WTC11 (cell line): ENCODE data around the gene LETM1.

ENCODE experiments used
- CREM ChIP-seq: sonication (generic); formaldehyde crosslinking; IDR thresholded peaks from 2 replicates; pipeline ENCODE4 v1.8.1; 2022; ENCODE audit warnings: mild to moderate bottlenecking, missing genetic modification reagents, moderate library complexity
- CTCF ChIP-seq: fragments of 200-600 bp; IDR thresholded peaks from 2 replicates; pipeline ENCODE4 v1.8.0; 2022; ENCODE audit warnings: antibody characterized with exemption
- ELF4 ChIP-seq: sonication (generic); formaldehyde crosslinking; IDR thresholded peaks from 2 replicates; pipeline ENCODE4 v1.8.1; 2022; ENCODE audit warnings: low read depth, mild to moderate bottlenecking, moderate library complexity, missing genetic modification reagents
- GABPB1 ChIP-seq: sonication (generic); formaldehyde crosslinking; IDR thresholded peaks from 2 replicates; pipeline ENCODE4 v1.8.1; 2023; ENCODE audit warnings: mild to moderate bottlenecking, missing genetic modification reagents
- JUN ChIP-seq: sonication (generic); formaldehyde crosslinking; IDR thresholded peaks from 2 replicates; pipeline ENCODE4 v1.8.0; 2023; ENCODE audit warnings: mild to moderate bottlenecking, missing genetic modification reagents
- MAX ChIP-seq: sonication (generic); formaldehyde crosslinking; IDR thresholded peaks from 2 replicates; pipeline ENCODE4 v1.8.0; 2022; ENCODE audit warnings: mild to moderate bottlenecking, missing genetic modification reagents
- NR1H2 ChIP-seq: sonication (generic); formaldehyde crosslinking; IDR thresholded peaks from 2 replicates; pipeline ENCODE4 v1.9.0; 2021; ENCODE audit warnings: mild to moderate bottlenecking, moderate library complexity, missing genetic modification reagents
- PRDM15 ChIP-seq: sonication (generic); formaldehyde crosslinking; IDR thresholded peaks from 2 replicates; pipeline ENCODE4 v1.8.0; 2022; ENCODE audit warnings: missing genetic modification reagents
- SP1 ChIP-seq: sonication (generic); formaldehyde crosslinking; conservative IDR thresholded peaks from 2 replicates; pipeline ENCODE4 v1.8.1; 2022; ENCODE audit warnings: missing genetic modification reagents
- TF ChIP-seq, protein P1 (sequence below): sonication (generic); formaldehyde crosslinking; IDR thresholded peaks from 2 replicates; pipeline ENCODE4 v1.8.0; 2022; ENCODE audit warnings: mild to moderate bottlenecking, missing genetic modification reagents
- TF ChIP-seq, protein P2 (sequence below): sonication (generic); formaldehyde crosslinking; conservative IDR thresholded peaks from 2 replicates; pipeline ENCODE4 v1.8.1; 2023; ENCODE audit warnings: mild to moderate bottlenecking, low read depth, missing genetic modification reagents, moderate library complexity
- TF ChIP-seq, protein P3 (sequence below): sonication (generic); formaldehyde crosslinking; IDR thresholded peaks from 2 replicates; pipeline ENCODE4 v1.8.1; 2022; ENCODE audit warnings: mild to moderate bottlenecking, missing genetic modification reagents, moderate library complexity, borderline replicate concordance
- TF ChIP-seq, protein P4 (sequence below): sonication (generic); formaldehyde crosslinking; IDR thresholded peaks from 2 replicates; pipeline ENCODE4 v1.8.0; 2022; ENCODE audit warnings: mild to moderate bottlenecking, missing genetic modification reagents
- TF ChIP-seq, protein P5 (sequence below): sonication (generic); formaldehyde crosslinking; conservative IDR thresholded peaks from 2 replicates; pipeline ENCODE4 v1.8.1; 2022; ENCODE audit warnings: mild to moderate bottlenecking, missing genetic modification reagents

- TF ChIP-seq, protein P1, sequence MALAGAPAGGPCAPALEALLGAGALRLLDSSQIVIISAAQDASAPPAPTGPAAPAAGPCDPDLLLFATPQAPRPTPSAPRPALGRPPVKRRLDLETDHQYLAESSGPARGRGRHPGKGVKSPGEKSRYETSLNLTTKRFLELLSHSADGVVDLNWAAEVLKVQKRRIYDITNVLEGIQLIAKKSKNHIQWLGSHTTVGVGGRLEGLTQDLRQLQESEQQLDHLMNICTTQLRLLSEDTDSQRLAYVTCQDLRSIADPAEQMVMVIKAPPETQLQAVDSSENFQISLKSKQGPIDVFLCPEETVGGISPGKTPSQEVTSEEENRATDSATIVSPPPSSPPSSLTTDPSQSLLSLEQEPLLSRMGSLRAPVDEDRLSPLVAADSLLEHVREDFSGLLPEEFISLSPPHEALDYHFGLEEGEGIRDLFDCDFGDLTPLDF: no peak
- TF ChIP-seq, protein P2, sequence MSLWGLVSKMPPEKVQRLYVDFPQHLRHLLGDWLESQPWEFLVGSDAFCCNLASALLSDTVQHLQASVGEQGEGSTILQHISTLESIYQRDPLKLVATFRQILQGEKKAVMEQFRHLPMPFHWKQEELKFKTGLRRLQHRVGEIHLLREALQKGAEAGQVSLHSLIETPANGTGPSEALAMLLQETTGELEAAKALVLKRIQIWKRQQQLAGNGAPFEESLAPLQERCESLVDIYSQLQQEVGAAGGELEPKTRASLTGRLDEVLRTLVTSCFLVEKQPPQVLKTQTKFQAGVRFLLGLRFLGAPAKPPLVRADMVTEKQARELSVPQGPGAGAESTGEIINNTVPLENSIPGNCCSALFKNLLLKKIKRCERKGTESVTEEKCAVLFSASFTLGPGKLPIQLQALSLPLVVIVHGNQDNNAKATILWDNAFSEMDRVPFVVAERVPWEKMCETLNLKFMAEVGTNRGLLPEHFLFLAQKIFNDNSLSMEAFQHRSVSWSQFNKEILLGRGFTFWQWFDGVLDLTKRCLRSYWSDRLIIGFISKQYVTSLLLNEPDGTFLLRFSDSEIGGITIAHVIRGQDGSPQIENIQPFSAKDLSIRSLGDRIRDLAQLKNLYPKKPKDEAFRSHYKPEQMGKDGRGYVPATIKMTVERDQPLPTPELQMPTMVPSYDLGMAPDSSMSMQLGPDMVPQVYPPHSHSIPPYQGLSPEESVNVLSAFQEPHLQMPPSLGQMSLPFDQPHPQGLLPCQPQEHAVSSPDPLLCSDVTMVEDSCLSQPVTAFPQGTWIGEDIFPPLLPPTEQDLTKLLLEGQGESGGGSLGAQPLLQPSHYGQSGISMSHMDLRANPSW (CRISPR knock-in tag): no peak
- TF ChIP-seq CTCF (no peak), ELF4 (CRISPR knock-in tag) (no peak), SP1 (CRISPR knock-in tag) (no peak), NR1H2 (CRISPR knock-in tag) (no peak), MAX (no peak), GABPB1 (CRISPR knock-in tag) (no peak), PRDM15 (CRISPR knock-in tag) (no peak), JUN (CRISPR knock-in tag) (no peak), CREM (CRISPR knock-in tag) (no peak)
- TF ChIP-seq, protein P3, sequence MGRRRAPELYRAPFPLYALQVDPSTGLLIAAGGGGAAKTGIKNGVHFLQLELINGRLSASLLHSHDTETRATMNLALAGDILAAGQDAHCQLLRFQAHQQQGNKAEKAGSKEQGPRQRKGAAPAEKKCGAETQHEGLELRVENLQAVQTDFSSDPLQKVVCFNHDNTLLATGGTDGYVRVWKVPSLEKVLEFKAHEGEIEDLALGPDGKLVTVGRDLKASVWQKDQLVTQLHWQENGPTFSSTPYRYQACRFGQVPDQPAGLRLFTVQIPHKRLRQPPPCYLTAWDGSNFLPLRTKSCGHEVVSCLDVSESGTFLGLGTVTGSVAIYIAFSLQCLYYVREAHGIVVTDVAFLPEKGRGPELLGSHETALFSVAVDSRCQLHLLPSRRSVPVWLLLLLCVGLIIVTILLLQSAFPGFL: no peak
- TF ChIP-seq, protein P4, sequence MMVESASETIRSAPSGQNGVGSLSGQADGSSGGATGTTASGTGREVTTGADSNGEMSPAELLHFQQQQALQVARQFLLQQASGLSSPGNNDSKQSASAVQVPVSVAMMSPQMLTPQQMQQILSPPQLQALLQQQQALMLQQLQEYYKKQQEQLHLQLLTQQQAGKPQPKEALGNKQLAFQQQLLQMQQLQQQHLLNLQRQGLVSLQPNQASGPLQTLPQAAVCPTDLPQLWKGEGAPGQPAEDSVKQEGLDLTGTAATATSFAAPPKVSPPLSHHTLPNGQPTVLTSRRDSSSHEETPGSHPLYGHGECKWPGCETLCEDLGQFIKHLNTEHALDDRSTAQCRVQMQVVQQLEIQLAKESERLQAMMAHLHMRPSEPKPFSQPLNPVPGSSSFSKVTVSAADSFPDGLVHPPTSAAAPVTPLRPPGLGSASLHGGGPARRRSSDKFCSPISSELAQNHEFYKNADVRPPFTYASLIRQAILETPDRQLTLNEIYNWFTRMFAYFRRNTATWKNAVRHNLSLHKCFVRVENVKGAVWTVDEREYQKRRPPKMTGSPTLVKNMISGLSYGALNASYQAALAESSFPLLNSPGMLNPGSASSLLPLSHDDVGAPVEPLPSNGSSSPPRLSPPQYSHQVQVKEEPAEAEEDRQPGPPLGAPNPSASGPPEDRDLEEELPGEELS (CRISPR knock-in tag): no peak
- TF ChIP-seq, protein P5, sequence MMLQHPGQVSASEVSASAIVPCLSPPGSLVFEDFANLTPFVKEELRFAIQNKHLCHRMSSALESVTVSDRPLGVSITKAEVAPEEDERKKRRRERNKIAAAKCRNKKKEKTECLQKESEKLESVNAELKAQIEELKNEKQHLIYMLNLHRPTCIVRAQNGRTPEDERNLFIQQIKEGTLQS: no peak
Observed at GRCh38 chr4:1903035-1903434, 47.1 kb upstream of the LETM1 start.
